Lower leg skin (tissue), 3 donors: ENCODE measurements around the gene CORO7.

Source experiments
- CTCF ChIP-seq, 3 donors: fragments of 450-650 bp; IDR thresholded peaks; one replicate each; pipeline ENCODE4 v1.5.1; 2016; ENCODE audit warnings: antibody characterized with exemption in 3 of 3, mild to moderate bottlenecking in 3 of 3, moderate library complexity in 2 of 3
- POLR2A ChIP-seq, 2 donors: fragments of 450-650 bp; IDR thresholded peaks; one replicate each; pipeline ENCODE4 v1.6.1; 2016 to 2017; ENCODE audit warnings: antibody characterized with exemption in 2 of 2, mild to moderate bottlenecking in 1 of 2, moderate library complexity in 1 of 2

- TF ChIP-seq POLR2A (IDR thresholded peaks at IDR 0.05), result no peak
- TF ChIP-seq CTCF (IDR thresholded peaks at IDR 0.05), result no peak
Measured at GRCh38 chr16:4325253-4325758, 91.1 kb downstream of the CORO7 start.
